HEK293 (cell line): ENCODE results near the gene PSMB11.

Experiments
- CTCF ChIA-PET: fragments of 350-600 bp; formaldehyde crosslinking; extraction: SDS; loops from one replicate; lab custom pipeline; 2021; ENCODE audit warnings: antibody characterized with exemption; lab: Yijun Ruan, JAX
- POLR2A ChIA-PET: fragments of 300-600 bp; formaldehyde crosslinking; extraction: SDS; loops from one replicate; lab custom pipeline; 2020; ENCODE audit warnings: antibody characterized with exemption, inconsistent platforms; lab: Yijun Ruan, JAX
- H3K27ac ChIP-seq: fragments of 200-500 bp; sonication (Bioruptor generic); 2 replicates; pipeline ENCODE4 v1.5.1; 2014; ENCODE audit warnings: low read depth, low read length, control low read depth, inconsistent platforms; ENCODE audit errors: extremely low read depth
- H3K36me3 ChIP-seq, 2 experiments: fragments of 200-500 bp in 1 of 2; sonication (Bioruptor generic) in 1 of 2; 1 replicate in 1 of 2; 2 replicates in 1 of 2; pipeline ENCODE4 v1.5.1; 2014 to 2017; ENCODE audit warnings: inconsistent platforms in 2 of 2, low read length in 2 of 2; ENCODE audit not compliant: control insufficient read depth in 2 of 2, insufficient read depth in 1 of 2
- H3K4me1 ChIP-seq: fragments of 200-500 bp; sonication (Bioruptor generic); 2 replicates; pipeline ENCODE4 v1.5.1; 2014; ENCODE audit warnings: mild to moderate bottlenecking, low read length, inconsistent platforms; ENCODE audit not compliant: control insufficient read depth, insufficient read depth
- H3K4me3 ChIP-seq: 2 replicates; pipeline ENCODE4 v1.5.1; 2011; ENCODE audit warnings: low read depth, mild to moderate bottlenecking, control low read depth, low read length, moderate library complexity
- H3K9me3 ChIP-seq: fragments of 200-500 bp; sonication (Bioruptor generic); 2 replicates; pipeline ENCODE4 v1.5.1; 2014; ENCODE audit warnings: low read depth, low read length, inconsistent platforms; ENCODE audit not compliant: control insufficient read depth, insufficient read depth
- EGR2 ChIP-seq: fragments of 450-650 bp; formaldehyde crosslinking; IDR thresholded peaks from 2 replicates; pipeline ENCODE4 v1.5.1; 2016; ENCODE audit warnings: low read depth, missing biosample characterization, missing genetic modification characterization
- IKZF3 ChIP-seq: fragments of 450-650 bp; IDR thresholded peaks from 2 replicates; pipeline ENCODE4 v1.5.0; 2018; ENCODE audit warnings: missing biosample characterization, mild to moderate bottlenecking, missing genetic modification characterization, moderate library complexity
- KLF1 ChIP-seq: fragments of 450-650 bp; formaldehyde crosslinking; IDR thresholded peaks from 2 replicates; pipeline ENCODE4 v1.5.1; 2016; ENCODE audit warnings: missing biosample characterization, missing genetic modification characterization
- KLF17 ChIP-seq: fragments of 450-650 bp; formaldehyde crosslinking; IDR thresholded peaks from 2 replicates; pipeline ENCODE4 v1.5.1; 2016; ENCODE audit warnings: missing biosample characterization, missing genetic modification characterization
- KLF7 ChIP-seq: fragments of 450-650 bp; formaldehyde crosslinking; IDR thresholded peaks from 2 replicates; pipeline ENCODE4 v1.5.1; 2016; ENCODE audit warnings: missing biosample characterization, missing genetic modification characterization, borderline replicate concordance
- MEIS1 ChIP-seq: sonication (generic); formaldehyde crosslinking; IDR thresholded peaks from 2 replicates; pipeline ENCODE4 v1.8.1; 2022; ENCODE audit warnings: missing genetic modification reagents, mild to moderate bottlenecking, borderline replicate concordance
- MZF1 ChIP-seq: fragments of 450-650 bp; formaldehyde crosslinking; IDR thresholded peaks from 2 replicates; pipeline ENCODE4 v1.5.1; 2017; ENCODE audit warnings: missing biosample characterization, missing genetic modification characterization, borderline replicate concordance
- PATZ1 ChIP-seq: fragments of 450-650 bp; formaldehyde crosslinking; IDR thresholded peaks from 2 replicates; pipeline ENCODE4 v1.5.1; 2016; ENCODE audit warnings: missing biosample characterization, missing genetic modification characterization
- PRDM1 ChIP-seq: fragments of 450-650 bp; formaldehyde crosslinking; IDR thresholded peaks from 2 replicates; pipeline ENCODE4; 2016; ENCODE audit warnings: missing biosample characterization, missing genetic modification characterization
- ZFHX2 ChIP-seq: fragments of 450-650 bp; formaldehyde crosslinking; conservative IDR thresholded peaks from 2 replicates; pipeline ENCODE4 v1.5.1; 2016; ENCODE audit warnings: missing biosample characterization, missing genetic modification characterization
- ZFP41 ChIP-seq: fragments of 450-650 bp; formaldehyde crosslinking; IDR thresholded peaks from 2 replicates; pipeline ENCODE4 v1.5.1; 2016; ENCODE audit warnings: missing biosample characterization, missing genetic modification characterization, borderline replicate concordance
- ZNF114 ChIP-seq: fragments of 450-650 bp; formaldehyde crosslinking; IDR thresholded peaks from 2 replicates; pipeline ENCODE4 v1.5.0; 2017; ENCODE audit warnings: missing biosample characterization, missing genetic modification characterization
- ZNF140 ChIP-seq: fragments of 450-650 bp; formaldehyde crosslinking; IDR thresholded peaks from 2 replicates; pipeline ENCODE4 v1.5.1; 2016; ENCODE audit warnings: missing biosample characterization, missing genetic modification characterization
- ZNF2 ChIP-seq: fragments of 450-650 bp; formaldehyde crosslinking; IDR thresholded peaks from 2 replicates; pipeline ENCODE4 v1.5.1; 2016; ENCODE audit warnings: missing biosample characterization, missing genetic modification characterization
- ZNF202 ChIP-seq: fragments of 450-650 bp; formaldehyde crosslinking; IDR thresholded peaks from 2 replicates; pipeline ENCODE4 v1.5.1; 2016; ENCODE audit warnings: missing biosample characterization, missing genetic modification characterization, borderline replicate concordance
- ZNF311 ChIP-seq: fragments of 450-650 bp; formaldehyde crosslinking; IDR thresholded peaks from 2 replicates; pipeline ENCODE4 v1.5.1; 2017; ENCODE audit warnings: missing biosample characterization, missing genetic modification characterization, borderline replicate concordance
- ZNF350 ChIP-seq: fragments of 450-650 bp; formaldehyde crosslinking; IDR thresholded peaks from 2 replicates; pipeline ENCODE4 v1.5.0; 2017; ENCODE audit warnings: missing biosample characterization, mild to moderate bottlenecking, missing genetic modification characterization
- ZNF423 ChIP-seq: fragments of 450-650 bp; formaldehyde crosslinking; IDR thresholded peaks from 2 replicates; pipeline ENCODE4 v1.5.1; 2016; ENCODE audit warnings: missing biosample characterization, missing genetic modification characterization
- ZNF580 ChIP-seq: fragments of 450-650 bp; formaldehyde crosslinking; IDR thresholded peaks from 2 replicates; pipeline ENCODE4 v1.5.1; 2016; ENCODE audit warnings: missing biosample characterization, missing genetic modification characterization
- ZNF600 ChIP-seq: fragments of 450-650 bp; formaldehyde crosslinking; IDR thresholded peaks from 2 replicates; pipeline ENCODE4 v1.5.1; 2016; ENCODE audit warnings: missing biosample characterization, missing genetic modification characterization
- ZNF629 ChIP-seq: fragments of 450-650 bp; formaldehyde crosslinking; IDR thresholded peaks from 2 replicates; pipeline ENCODE4 v1.5.1; 2017; ENCODE audit warnings: missing biosample characterization, missing genetic modification characterization
- ZNF658 ChIP-seq: fragments of 450-650 bp; formaldehyde crosslinking; IDR thresholded peaks from 2 replicates; pipeline ENCODE4; 2016; ENCODE audit warnings: missing biosample characterization, missing genetic modification characterization
- ZNF747 ChIP-seq: fragments of 450-650 bp; formaldehyde crosslinking; IDR thresholded peaks from 2 replicates; pipeline ENCODE4 v1.5.1; 2016; ENCODE audit warnings: missing biosample characterization, missing genetic modification characterization
- ZNF843 ChIP-seq: fragments of 450-650 bp; formaldehyde crosslinking; IDR thresholded peaks from 2 replicates; pipeline ENCODE4 v1.5.1; 2016; ENCODE audit warnings: missing biosample characterization, missing genetic modification characterization
- TF ChIP-seq, protein P1 (sequence below): fragments of 450-650 bp; formaldehyde crosslinking; IDR thresholded peaks from 2 replicates; pipeline ENCODE4 v1.5.1; 2016; ENCODE audit warnings: missing biosample characterization, missing genetic modification characterization
- TF ChIP-seq, protein P2 (sequence below): fragments of 450-650 bp; formaldehyde crosslinking; IDR thresholded peaks from 2 replicates; pipeline ENCODE4 v1.5.1; 2017; ENCODE audit warnings: missing biosample characterization, mild to moderate bottlenecking, missing genetic modification characterization, moderate library complexity
- TF ChIP-seq, protein P3 (sequence below): fragments of 450-650 bp; formaldehyde crosslinking; IDR thresholded peaks from 2 replicates; pipeline ENCODE4 v1.5.1; 2016; ENCODE audit warnings: missing biosample characterization, missing genetic modification characterization

PSMB11 gene

DNA sequence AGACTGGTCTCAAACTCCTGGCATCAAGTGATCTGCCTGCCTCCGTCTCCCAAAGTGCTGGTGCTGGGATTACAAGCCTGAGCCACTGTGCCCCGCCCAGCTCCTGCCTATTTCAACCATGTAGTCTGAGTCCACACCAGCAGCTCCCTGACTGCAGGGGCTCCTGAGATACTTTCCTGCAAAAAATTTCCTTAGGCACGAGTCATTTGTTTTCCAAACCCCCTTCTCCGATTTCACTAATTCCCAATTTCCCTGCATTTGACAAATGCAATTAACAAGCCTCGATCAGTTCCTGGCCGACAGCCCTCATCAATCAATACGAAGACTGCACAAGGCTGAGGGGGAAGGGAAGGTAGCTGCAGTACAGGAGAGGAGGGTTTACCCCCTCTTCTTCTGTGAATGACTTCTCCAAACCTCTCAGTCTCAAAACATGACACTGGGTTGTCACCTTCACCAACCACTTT, 17.4 kb upstream of the PSMB11 start (continued):
- no peak for TF ChIP-seq ZNF658 (tag by site-specific recombination)
- no peak for TF ChIP-seq KLF7 (tag by site-specific recombination)
- TF ChIP-seq ZNF140 (tag by site-specific recombination), result no peak
- no peak for TF ChIP-seq MZF1
- no peak for TF ChIP-seq MEIS1
- TF ChIP-seq, protein P1, sequence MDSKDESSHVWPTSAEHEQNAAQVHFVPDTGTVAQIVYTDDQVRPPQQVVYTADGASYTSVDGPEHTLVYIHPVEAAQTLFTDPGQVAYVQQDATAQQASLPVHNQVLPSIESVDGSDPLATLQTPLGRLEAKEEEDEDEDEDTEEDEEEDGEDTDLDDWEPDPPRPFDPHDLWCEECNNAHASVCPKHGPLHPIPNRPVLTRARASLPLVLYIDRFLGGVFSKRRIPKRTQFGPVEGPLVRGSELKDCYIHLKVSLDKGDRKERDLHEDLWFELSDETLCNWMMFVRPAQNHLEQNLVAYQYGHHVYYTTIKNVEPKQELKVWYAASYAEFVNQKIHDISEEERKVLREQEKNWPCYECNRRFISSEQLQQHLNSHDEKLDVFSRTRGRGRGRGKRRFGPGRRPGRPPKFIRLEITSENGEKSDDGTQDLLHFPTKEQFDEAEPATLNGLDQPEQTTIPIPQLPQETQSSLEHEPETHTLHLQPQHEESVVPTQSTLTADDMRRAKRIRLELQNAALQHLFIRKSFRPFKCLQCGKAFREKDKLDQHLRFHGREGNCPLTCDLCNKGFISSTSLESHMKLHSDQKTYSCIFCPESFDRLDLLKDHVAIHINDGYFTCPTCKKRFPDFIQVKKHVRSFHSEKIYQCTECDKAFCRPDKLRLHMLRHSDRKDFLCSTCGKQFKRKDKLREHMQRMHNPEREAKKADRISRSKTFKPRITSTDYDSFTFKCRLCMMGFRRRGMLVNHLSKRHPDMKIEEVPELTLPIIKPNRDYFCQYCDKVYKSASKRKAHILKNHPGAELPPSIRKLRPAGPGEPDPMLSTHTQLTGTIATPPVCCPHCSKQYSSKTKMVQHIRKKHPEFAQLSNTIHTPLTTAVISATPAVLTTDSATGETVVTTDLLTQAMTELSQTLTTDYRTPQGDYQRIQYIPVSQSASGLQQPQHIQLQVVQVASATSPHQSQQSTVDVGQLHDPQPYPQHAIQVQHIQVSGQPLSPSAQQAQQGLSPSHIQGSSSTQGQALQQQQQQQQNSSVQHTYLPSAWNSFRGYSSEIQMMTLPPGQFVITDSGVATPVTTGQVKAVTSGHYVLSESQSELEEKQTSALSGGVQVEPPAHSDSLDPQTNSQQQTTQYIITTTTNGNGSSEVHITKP, result peak; percentile 42
- no peak for TF ChIP-seq ZNF350 (tag by site-specific recombination)
- no peak for TF ChIP-seq ZNF747 (tag by site-specific recombination)
- no peak for TF ChIP-seq ZNF114 (tag by site-specific recombination)
- TF ChIP-seq ZFHX2 (tag by site-specific recombination), result no peak
- TF ChIP-seq ZFP41, result no peak
- no peak for TF ChIP-seq EGR2 (tag by site-specific recombination)
- no peak for TF ChIP-seq ZNF311 (tag by site-specific recombination)
- no peak for TF ChIP-seq ZNF629
- TF ChIP-seq ZNF202, result no peak

- H3K4me3 ChIP-seq, result no peak overlapping the region
- POLR2A ChIA-PET, result interaction anchor here (0.6 to 2.3 kb wide), 3 partner anchors 9 to 47 kb away, joined by 3 to 6 read pairs (median 4); partner anchors contain the start of gene PSMB5
- H3K36me3 ChIP-seq, result peaks cover 25 to 39% of the 10 kb centered on the region in 2 experiments
- no peaks in the 10 kb centered on the region for H3K9me3 ChIP-seq
- H3K4me1 ChIP-seq, result peaks cover 12% of the 10 kb centered on the region
- CTCF ChIA-PET, result interaction anchor here (0.6 to 1.7 kb wide), 5 partner anchors 19 to 162 kb away, joined by 3 to 4 read pairs (median 3); no protein-coding TSS in a partner anchor
- no peak overlapping the region for H3K27ac ChIP-seq
- TF ChIP-seq PRDM1 (tag by site-specific recombination) (no peak), ZNF2 (tag by site-specific recombination) (peak; percentile 81; the same call in 1 of the 2 replicates), ZNF600 (peak; percentile 83), ZNF580 (tag by site-specific recombination) (0 out of 2 replicates have a peak, but pooled peaks have one; percentile 13), ZNF843 (no peak), IKZF3 (tag by site-specific recombination) (peak; percentile 38; the same call in 1 of the 2 replicates), KLF1 (tag by site-specific recombination) (peak; percentile 29; the same call in 1 of the 2 replicates), KLF17 (tag by site-specific recombination) (0 out of 2 replicates have a peak, but pooled peaks have one; percentile 56), ZFHX2 (tag by site-specific recombination) (peak; percentile 73), PATZ1 (peak; percentile 37; the same call in 1 of the 2 replicates), ZNF423 (tag by site-specific recombination) (peak; percentile 83)
- TF ChIP-seq, protein P2, sequence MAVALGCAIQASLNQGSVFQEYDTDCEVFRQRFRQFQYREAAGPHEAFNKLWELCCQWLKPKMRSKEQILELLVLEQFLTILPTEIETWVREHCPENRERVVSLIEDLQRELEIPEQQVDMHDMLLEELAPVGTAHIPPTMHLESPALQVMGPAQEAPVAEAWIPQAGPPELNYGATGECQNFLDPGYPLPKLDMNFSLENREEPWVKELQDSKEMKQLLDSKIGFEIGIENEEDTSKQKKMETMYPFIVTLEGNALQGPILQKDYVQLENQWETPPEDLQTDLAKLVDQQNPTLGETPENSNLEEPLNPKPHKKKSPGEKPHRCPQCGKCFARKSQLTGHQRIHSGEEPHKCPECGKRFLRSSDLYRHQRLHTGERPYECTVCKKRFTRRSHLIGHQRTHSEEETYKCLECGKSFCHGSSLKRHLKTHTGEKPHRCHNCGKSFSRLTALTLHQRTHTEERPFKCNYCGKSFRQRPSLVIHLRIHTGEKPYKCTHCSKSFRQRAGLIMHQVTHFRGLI (tag by site-specific recombination), result no peak
- TF ChIP-seq, protein P3, sequence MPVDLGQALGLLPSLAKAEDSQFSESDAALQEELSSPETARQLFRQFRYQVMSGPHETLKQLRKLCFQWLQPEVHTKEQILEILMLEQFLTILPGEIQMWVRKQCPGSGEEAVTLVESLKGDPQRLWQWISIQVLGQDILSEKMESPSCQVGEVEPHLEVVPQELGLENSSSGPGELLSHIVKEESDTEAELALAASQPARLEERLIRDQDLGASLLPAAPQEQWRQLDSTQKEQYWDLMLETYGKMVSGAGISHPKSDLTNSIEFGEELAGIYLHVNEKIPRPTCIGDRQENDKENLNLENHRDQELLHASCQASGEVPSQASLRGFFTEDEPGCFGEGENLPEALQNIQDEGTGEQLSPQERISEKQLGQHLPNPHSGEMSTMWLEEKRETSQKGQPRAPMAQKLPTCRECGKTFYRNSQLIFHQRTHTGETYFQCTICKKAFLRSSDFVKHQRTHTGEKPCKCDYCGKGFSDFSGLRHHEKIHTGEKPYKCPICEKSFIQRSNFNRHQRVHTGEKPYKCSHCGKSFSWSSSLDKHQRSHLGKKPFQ (tag by site-specific recombination), result peak; percentile 90
Measured at GRCh38 chr14:23025151-23025814, 16.7 kb upstream of the PSMB11 start.
